HG02981 (cell line): ENCODE results near the gene CIDEA.
"Not testable (repeated sequence)": the region's sequence is repeated elsewhere in the genome, so short reads cannot be mapped to it uniquely, and the experiment has no call there.

Source experiments
- ATAC-seq: cut with Tn5 transposase; IDR thresholded peaks from one replicate; pipeline ENCODE4 v1.9.1; 2021; ENCODE audit warnings: mild to moderate bottlenecking, moderate library complexity; ENCODE audit not compliant: unreplicated experiment

The CIDEA gene

DNA sequence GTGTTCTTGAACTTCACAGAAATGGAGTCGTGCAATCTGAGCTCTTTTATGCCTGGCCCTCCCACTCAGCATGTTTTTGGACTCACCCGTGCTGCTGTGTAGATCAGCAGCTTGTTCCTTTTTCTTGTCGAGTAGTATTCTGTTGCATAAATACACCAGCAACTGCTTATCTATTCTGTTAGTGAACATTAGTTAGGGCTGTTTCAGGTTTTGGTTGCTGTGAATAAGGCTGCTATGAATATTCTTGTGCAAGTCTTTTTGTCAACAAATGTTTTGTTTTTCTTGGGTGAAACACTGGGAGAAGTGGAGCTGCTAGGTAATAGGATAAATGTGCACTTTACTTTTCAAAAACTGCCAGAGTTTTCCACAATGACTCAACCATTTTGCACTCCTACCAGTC is 15.3 kb upstream of the CIDEA start:
- no peak for ATAC-seq

DNA sequence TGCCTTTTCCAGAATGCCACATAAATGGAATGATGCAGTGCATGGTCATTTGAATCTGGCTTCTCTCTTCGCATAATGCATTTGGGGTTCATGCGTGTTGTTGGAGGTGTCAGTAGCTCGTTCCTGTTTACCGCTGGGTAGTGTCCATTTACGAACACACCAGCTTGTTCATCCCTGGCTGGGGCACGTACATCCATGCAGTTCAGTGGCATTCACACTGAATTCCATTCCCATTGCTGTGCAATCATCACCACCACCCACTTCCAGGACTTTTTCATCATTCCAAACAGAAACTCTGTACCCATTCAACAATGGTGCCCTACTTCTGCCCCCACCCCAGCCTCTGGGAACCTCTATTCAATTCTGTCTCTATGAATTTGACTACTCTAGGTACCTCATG is 14.7 kb upstream of the CIDEA start:
- ATAC-seq = no peak

DNA sequence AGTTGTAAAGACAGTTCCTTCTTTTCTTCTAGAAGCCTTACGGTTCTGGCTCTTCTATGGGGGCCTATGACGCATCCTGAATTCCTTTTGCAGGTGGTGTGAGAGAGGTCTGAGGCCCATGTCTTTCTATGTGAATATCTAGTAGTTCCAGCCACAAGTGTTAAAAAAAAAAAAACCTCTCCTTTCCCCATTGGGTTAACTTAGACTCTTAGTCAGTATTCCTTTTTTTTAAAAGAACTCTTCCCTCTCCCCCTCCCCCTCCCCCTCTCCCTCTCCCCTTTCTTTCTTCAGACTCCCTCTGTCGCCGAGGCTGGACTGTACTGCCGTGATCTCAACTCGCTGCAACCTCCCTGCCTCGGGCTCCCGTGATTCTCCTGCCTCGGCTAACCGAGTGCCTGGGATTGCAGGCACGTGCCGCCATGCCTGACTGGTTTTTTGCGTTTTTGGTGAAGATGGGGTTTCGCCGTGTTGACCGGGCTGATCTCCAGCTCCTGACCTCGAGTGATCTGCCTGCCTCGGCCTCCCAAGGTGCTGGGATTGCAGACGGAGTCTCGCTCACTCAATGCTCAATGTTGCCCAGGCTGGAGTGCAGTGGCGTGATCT is 11.4 kb upstream of the CIDEA start:
- no peak for ATAC-seq

GRCh38 chr18:12243272-12243671 is 10.9 kb upstream of the CIDEA start:
- not testable (repeated sequence) for ATAC-seq

GRCh38 chr18:12245793-12246135 is 8.4 kb upstream of the CIDEA start:
- no peak for ATAC-seq

GRCh38 chr18:12246849-12247808 is 7.0 kb upstream of the CIDEA start:
- ATAC-seq = no peak

DNA sequence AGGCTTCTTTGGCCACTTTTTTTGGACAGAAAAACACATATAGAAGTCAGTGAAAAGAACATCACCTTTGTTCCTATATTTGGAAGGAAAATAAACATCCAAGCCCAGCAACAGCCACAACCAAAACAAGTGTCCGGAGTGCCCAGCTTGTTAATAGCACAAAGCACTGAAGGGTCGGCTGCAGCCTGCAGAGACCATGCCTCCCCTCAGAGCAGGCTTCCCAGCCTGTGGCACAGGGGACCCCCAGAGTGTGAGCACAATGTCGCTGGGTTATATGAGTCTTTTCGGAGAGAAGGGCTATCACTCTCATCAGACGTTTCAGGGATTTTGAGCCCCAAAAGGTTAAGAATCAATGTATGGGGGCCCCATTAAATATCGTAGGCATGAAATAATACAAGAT is 6.2 kb upstream of the CIDEA start:
- ATAC-seq = no peak

GRCh38 chr18:12248926-12249720 is 5.0 kb upstream of the CIDEA start:
- no peak for ATAC-seq

DNA sequence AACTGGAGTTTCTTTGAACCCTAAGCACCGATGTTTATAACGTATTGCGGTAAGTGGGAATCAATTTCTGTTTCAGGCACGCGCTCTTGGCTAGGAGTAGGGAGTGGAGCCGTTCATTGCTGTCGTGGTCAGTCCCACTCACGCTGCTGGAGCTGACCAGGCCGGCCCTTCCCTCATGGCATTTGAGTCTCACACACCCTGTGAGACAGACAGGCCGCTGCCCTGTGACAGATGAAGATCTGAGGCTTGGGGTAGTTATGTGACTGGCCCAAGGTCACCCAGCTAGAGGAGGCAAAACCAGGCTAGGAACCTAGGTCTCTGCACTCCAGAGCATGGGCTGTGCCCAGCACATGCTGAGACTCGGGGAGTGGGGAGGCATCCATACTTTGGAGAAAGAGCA is 2.9 kb upstream of the CIDEA start:
- ATAC-seq = no peak

DNA sequence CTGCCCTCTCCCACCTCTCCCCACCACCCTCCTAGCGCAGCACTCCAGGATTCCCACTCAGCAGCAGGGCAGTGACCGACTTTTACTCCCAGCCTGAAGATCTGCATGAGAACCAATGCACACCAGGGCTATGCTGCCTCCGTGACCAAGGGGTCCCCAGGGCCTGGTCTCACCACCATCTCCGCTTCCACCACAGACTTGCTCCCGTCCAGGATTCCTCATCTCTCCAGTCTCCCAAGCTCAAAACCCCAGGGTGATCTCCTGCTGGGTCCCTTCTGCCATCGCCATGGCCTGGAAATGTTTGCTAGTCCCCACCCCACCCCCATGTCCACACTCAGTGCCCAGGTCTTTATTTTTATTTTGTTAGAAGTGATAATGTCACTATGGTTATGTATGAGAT is 2.1 kb upstream of the CIDEA start:
- no peak for ATAC-seq

DNA sequence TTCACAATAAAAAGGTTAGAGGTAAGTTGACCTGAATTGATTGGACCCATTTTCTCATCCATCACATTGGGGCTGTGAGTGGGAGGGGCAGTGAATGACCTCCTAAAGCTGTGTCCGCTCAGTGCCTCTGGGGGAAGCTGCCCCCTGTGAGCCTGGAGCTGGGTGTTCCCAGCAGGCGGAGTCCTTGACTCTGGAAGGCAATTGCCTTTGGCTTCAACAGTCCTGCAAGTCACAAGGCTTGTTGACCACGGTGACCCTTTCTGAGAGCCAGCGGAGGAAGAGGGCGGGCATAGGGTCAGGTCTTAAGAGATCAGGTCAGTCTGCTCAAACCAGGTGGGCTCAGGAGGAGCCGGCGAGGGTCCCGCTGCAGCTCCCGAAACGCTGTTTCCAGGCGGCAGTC is 1.1 kb upstream of the CIDEA start:
- ATAC-seq = no peak

DNA sequence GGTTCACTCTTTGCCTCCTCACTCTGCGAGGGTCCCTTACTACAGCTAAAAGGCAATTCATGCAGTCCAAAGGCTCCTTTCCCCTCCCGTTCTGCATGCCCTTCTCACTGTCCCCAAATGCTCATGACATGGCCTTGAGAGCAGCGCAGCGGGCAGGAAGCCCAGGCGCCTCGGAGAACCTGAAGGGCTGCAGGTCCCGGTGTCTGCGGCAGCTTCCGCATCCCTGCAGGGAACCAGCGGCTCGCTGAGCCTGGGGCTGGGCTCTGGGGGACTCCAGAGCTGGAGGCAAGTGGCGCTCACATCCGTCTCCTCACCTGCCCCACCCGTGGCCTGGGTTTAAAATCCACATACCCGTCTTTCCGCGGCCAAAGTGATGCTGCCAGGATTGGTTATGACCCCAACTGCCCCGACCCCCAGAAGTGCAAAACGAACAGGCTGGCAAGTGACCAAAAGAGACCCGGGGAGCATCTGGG is 462 bp upstream of the CIDEA start:
- no peak for ATAC-seq

DNA sequence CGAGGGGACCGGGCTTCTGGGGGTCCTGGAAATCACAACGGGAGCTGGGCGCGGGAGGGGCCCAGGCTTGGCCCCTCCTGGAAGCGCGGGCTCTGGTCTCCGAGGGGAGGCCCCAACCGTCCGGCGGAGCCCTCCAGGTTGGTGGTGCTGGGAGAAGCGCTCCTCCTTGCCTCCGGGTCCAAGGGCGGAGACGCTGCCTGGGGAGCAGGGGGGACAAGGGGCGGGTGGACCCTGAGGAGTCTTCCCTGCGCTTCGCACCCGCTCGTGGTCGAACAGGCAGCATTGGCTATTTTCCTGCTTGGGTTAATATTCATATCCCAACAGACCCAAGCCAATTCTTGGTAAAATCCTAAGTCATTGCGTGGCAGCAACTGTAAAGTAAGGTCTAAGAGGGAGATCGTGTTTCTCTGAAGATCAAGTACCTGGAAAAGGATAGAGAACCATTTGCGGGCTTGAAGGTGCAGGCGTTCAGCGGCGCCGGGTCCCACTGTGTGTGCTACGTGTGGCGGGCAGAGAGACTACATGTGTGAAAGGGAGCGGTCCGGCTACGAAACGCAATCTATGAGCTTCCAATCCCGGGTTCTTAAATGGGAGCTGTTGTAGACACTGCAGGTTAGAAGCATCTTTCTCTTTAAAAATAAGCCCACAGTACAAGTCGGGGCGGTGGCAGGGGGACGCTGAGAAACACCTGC is 805 bp downstream of the CIDEA start:
- ATAC-seq = no peak

- no peak for ATAC-seq
These were observed 1.5 kb downstream of the CIDEA start for GRCh38 chr18:12255626-12256026.

- ATAC-seq = no peak
These were observed 2.8 kb downstream of the CIDEA start for GRCh38 chr18:12256951-12257350.

DNA sequence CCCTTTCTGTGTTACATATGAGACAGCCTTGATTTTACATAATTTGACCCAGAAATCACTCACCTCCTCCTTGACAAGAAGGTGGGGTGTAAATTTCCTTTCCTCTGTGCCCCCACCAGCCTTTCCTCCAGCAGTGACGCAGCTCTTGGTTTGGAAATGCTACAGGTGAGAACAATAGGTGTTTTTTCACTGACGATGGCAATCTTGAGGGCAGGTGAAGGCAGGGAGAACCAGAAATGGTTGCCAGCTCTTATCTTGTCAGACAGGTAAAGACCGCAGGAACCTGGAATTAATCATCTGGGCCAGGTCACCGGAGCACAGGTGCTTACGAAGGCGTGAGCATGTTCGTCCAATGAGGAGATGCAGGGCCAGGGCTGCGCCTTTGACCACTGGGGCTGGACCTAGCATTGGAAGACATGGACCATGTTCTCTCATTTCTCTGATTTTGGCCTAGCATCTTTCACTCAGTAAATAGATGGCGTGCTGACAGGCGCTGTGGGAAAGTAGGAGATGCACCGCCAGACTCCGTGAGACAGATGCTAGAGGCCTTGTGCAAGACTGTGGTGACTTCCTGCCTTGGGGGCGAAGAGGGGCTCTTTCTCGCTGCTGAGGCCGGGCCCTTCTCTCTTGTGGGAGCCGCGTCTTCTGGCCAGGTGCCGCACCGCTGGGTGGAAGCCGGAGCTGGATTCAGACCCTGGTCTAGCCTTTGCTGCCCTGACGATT is 4.0 kb downstream of the CIDEA start:
- ATAC-seq = no peak

DNA sequence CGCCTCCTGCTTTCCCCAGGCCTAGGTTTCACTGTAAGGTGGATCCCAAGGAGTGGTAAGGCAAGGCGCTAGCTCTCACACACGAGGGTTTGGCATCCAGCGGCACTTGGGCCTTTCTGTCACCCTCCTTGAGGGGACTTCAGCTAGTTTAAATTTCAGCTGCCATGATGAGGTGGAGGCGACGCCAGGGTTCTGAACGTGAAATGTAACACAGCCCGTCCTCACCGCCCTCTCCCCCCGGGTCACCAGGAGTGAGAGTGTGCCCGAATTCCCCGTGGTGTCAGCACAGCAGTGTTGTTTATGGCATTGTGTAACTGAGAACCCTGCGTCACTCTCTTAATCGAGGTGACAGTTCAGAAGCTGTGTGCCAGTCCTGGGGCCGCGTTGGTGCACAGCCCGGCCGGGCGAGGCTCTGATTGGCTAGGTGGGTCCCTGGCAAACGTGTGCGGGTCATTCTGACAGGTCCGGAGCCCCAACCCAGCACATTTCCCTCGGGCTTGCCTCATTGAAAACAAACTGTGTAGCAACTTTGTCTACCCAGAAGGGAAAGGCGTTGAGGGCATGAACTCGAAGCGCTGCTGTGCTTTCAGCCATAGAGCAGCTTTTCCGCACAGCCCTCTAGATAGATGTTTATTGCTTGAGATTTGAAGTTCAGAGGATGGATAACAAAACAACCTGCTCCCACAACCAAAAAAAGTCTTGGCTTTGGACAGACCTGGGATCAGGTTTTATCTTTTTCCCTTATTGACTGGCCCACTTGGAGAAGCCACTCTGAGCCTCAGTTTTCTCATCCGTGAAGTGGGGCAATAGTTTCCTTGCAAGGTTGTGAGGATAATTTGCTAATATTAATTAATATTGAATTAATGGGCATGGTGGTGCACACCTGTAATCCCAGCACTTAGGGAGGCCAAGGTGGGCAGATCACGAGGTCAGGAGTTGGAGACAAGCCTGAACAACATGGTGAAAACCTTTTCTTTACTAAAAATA is 4.9 kb downstream of the CIDEA start:
- ATAC-seq = no peak

GRCh38 chr18:12262748-12263147 is 8.6 kb downstream of the CIDEA start:
- ATAC-seq = no peak

DNA sequence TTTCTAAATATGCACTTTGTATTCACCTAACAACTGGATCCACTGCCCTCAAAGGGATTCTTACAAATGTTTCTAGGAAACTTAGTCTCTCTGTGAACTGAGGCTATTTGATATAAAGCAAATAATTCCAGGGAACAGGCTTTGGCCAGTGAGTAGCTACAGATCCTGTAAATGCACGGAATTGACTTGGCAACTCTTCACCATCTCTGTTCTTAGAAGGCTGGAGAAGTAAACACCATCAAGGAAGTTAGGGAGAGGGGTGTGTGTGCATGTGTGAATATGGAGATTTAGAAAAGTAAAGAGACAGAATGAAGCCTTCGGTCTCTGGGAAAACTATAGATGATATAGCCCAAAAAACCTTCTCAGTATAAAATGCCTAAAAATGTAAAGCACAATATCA is 10.7 kb downstream of the CIDEA start:
- no peak for ATAC-seq
